ENCODE measurements around the gene ADGRE3.

Gene ADGRE3

GRCh38 chr19:14648506-14648905, 26.1 kb downstream of the ADGRE3 start:
- no peaks in the 10 kb centered on the region for H3F3A ChIP-seq (ENCODE audit: low read depth)
- TF ChIP-seq CTCF (conservative IDR thresholded peaks at IDR 0.05; ENCODE audit: low read length), result no peak
- no peak for TF ChIP-seq EZH2phosphoT487 (IDR thresholded peaks at IDR 0.05; ENCODE audit: borderline replicate concordance)
- no peaks in the 10 kb centered on the region for H3K4me1 ChIP-seq (ENCODE audit: insufficient read depth, low read length, poor library complexity, severe bottlenecking)
- no peaks in the 10 kb centered on the region for H3K9me3 ChIP-seq (ENCODE audit: insufficient read depth, low read depth, low read length)
- no peak overlapping the region for H3K9ac ChIP-seq (ENCODE audit: low read depth, low read length, poor library complexity, severe bottlenecking)
- no peak overlapping the region for H2AFZ ChIP-seq (ENCODE audit: low read length)
- H4K20me1 ChIP-seq (ENCODE audit: insufficient read depth, low read length, poor library complexity, severe bottlenecking), result no peaks in the 10 kb centered on the region
- no peak overlapping the region for H3K4me2 ChIP-seq (ENCODE audit: low read depth, low read length, poor library complexity, severe bottlenecking)
- no peaks in the 10 kb centered on the region for H3K9me2 ChIP-seq (replicated peaks; ENCODE audit: low read depth, low read length)
- H3K79me2 ChIP-seq (ENCODE audit: insufficient read depth, low read length), result no peaks in the 10 kb centered on the region
- H3K4me3 ChIP-seq (ENCODE audit: low read length, poor library complexity, severe bottlenecking), result no peak overlapping the region
- no peaks in the 10 kb centered on the region for H3K36me3 ChIP-seq (ENCODE audit: insufficient read depth, low read length)
- H3K27me3 ChIP-seq (ENCODE audit: insufficient read depth, low read length, poor library complexity, severe bottlenecking), result no peaks in the 10 kb centered on the region

GRCh38 chr19:14639536-14640277, 34.9 kb downstream of the ADGRE3 start:
- Histone ChIP-seq H3K9me3 (ENCODE audit: insufficient read depth, low read depth, low read length) (peaks cover 6% of the 10 kb centered on the region; the same call in 1 of the 2 replicates), H3K9me2 (replicated peaks; ENCODE audit: low read depth, low read length) (no peaks in the 10 kb centered on the region), H3K36me3 (ENCODE audit: insufficient read depth, low read length) (no peaks in the 10 kb centered on the region), H3K79me2 (ENCODE audit: insufficient read depth, low read length) (no peaks in the 10 kb centered on the region), H3K4me1 (ENCODE audit: insufficient read depth, low read length, poor library complexity, severe bottlenecking) (no peaks in the 10 kb centered on the region), H2AFZ (ENCODE audit: low read length) (no peak overlapping the region), H3K4me3 (ENCODE audit: low read length, poor library complexity, severe bottlenecking) (no peak overlapping the region), H3K4me2 (ENCODE audit: low read depth, low read length, poor library complexity, severe bottlenecking) (no peak overlapping the region), H3K9ac (ENCODE audit: low read depth, low read length, poor library complexity, severe bottlenecking) (no peak overlapping the region), H4K20me1 (ENCODE audit: insufficient read depth, low read length, poor library complexity, severe bottlenecking) (no peaks in the 10 kb centered on the region), H3K27me3 (ENCODE audit: insufficient read depth, low read length, poor library complexity, severe bottlenecking) (no peaks in the 10 kb centered on the region), H3F3A (ENCODE audit: low read depth) (no peaks in the 10 kb centered on the region; the same call in 1 of the 2 replicates)
- no peak for TF ChIP-seq CTCF (conservative IDR thresholded peaks at IDR 0.05; ENCODE audit: low read length)
- no peak for TF ChIP-seq EZH2phosphoT487 (IDR thresholded peaks at IDR 0.05; ENCODE audit: borderline replicate concordance)

- H3K9ac ChIP-seq (ENCODE audit: low read depth, low read length, poor library complexity, severe bottlenecking), result no peak overlapping the region
- no peak overlapping the region for H3K4me2 ChIP-seq (ENCODE audit: low read depth, low read length, poor library complexity, severe bottlenecking)
- no peaks in the 10 kb centered on the region for H3K4me1 ChIP-seq (ENCODE audit: insufficient read depth, low read length, poor library complexity, severe bottlenecking)
- H2AFZ ChIP-seq (ENCODE audit: low read length), result 0 out of 2 replicates have a peak overlapping the region, but pooled peaks have one; percentile 14
- H3K79me2 ChIP-seq (ENCODE audit: insufficient read depth, low read length), result no peaks in the 10 kb centered on the region
- TF ChIP-seq EZH2phosphoT487 (IDR thresholded peaks at IDR 0.05; ENCODE audit: borderline replicate concordance), result no peak
- TF ChIP-seq CTCF (conservative IDR thresholded peaks at IDR 0.05; ENCODE audit: low read length), result no peak
- H4K20me1 ChIP-seq (ENCODE audit: insufficient read depth, low read length, poor library complexity, severe bottlenecking), result no peaks in the 10 kb centered on the region
- no peaks in the 10 kb centered on the region for H3K9me2 ChIP-seq (replicated peaks; ENCODE audit: low read depth, low read length)
- H3K4me3 ChIP-seq (ENCODE audit: low read length, poor library complexity, severe bottlenecking), result no peak overlapping the region
- no peaks in the 10 kb centered on the region for H3K27me3 ChIP-seq (ENCODE audit: insufficient read depth, low read length, poor library complexity, severe bottlenecking)
- no peaks in the 10 kb centered on the region for H3K9me3 ChIP-seq (ENCODE audit: insufficient read depth, low read depth, low read length)
- H3F3A ChIP-seq (ENCODE audit: low read depth), result no peaks in the 10 kb centered on the region
- H3K36me3 ChIP-seq (ENCODE audit: insufficient read depth, low read length), result no peaks in the 10 kb centered on the region
Observed at GRCh38 chr19:14632286-14632685, 42.4 kb downstream of the ADGRE3 start.

Measured in Loucy (cell line).